Motor neuron (in vitro differentiated cells): ENCODE measurements around the gene CCDC198. TPM values are rescaled to one million over a fixed set of nuclear protein-coding genes. Genes with fewer than 3 reads are reported as not detected.

Experiments used
- ATAC-seq, 8 experiments: fragments of 200-7000 bp; cut with Tn5 transposase; replicated peaks in 6 of 8; 2 replicates each; pipeline ENCODE4 v1.8.0; 2021; ENCODE audit warnings: mild to moderate bottlenecking in 8 of 8, moderate library complexity in 8 of 8
- H3K27ac ChIP-seq, 2 donors: fragments of 250-450 bp; sonication (Bioruptor Pico); 2 replicates each; pipeline ENCODE4 v1.9.0; 2021; ENCODE audit warnings: antibody characterized with exemption in 2 of 2, mild to moderate bottlenecking in 2 of 2, moderate library complexity in 1 of 2
- H3K4me1 ChIP-seq, 2 donors: fragments of 250-450 bp; sonication (Bioruptor Pico); replicated peaks in 1 of 2; 2 replicates each; pipeline ENCODE4 v1.6.1; 2021; ENCODE audit warnings: antibody characterized with exemption in 2 of 2, mild to moderate bottlenecking in 2 of 2, moderate library complexity in 1 of 2
- H3K4me3 ChIP-seq, 5 donors: fragments of 250-450 bp; sonication (Bioruptor Pico); 2 replicates each; pipeline ENCODE4 v1.9.0; 2021; ENCODE audit warnings: antibody characterized with exemption in 5 of 5, mild to moderate bottlenecking in 5 of 5, moderate library complexity in 4 of 5
- WGBS, 10 experiments: fragments of 450-650 bp; shearing (Covaris generic); methylation state at CpG; one replicate each; pipeline ENCODE4 v1.0.0; 2022; 5-methylcytosine and 5-hydroxymethylcytosine counted together
- in situ Hi-C, 9 experiments: fragments of 400-800 bp; cut with MboI; loops; one replicate each; pipeline ENCODE4 v1.15.0; 2021; ENCODE audit warnings: low sequenced_read_pairs in 9 of 9, low pct_unique_long_range_greater_than_20kb in 2 of 9; ENCODE audit not compliant: unreplicated experiment in 9 of 9
- total RNA-seq, 8 experiments: library from RNA; unstranded; fragments of 300-600 nt; gene quantifications; 2 replicates each; pipeline versions ENCODE4 v1.2.3 to v1.2.4, GENCODE V29; 2022

The CCDC198 gene
- total RNA-seq, 8 experiments from 2014 or later = 0.05 to 4.3 (median 0.36) TPM; not detected in 1

DNA sequence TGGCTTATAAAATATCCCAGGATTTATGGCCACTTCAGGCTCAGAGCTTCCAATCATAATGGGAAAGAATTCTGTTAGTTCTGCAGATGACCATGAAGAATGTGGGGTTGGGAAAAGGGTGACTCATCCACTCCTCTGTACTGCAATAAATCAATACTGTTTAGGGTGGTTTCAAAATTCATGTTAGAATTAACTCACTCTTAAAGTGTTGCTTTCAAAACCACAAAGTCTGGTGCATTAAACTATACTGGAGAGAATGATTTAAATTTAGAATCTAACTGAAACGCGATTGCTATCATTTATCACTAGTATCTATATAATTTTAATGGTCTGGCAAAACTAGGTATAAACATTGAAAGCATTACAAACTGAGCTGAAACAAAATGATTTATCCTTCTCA lies 798 bp downstream of the CCDC198 start:
- no peak overlapping the region for H3K4me3 ChIP-seq
- in situ Hi-C loops = loop anchor here in 4 of 9 experiments (25.0 kb wide), 1 partner anchor 569 kb away; no protein-coding TSS in a partner anchor
- peak in 7 of 8 experiments; percentile 81 to 96 (median 91) for ATAC-seq
- H3K27ac ChIP-seq = no peak overlapping the region
- peaks cover 31% of the 10 kb centered on the region in 2 donors for H3K4me1 ChIP-seq
- WGBS, 10 experiments = 0 to 71% (median 58%) methylated on average over 2 of the region's 2 CpGs; no CpG with 5 or more reads in 1 of the 10 experiments

DNA sequence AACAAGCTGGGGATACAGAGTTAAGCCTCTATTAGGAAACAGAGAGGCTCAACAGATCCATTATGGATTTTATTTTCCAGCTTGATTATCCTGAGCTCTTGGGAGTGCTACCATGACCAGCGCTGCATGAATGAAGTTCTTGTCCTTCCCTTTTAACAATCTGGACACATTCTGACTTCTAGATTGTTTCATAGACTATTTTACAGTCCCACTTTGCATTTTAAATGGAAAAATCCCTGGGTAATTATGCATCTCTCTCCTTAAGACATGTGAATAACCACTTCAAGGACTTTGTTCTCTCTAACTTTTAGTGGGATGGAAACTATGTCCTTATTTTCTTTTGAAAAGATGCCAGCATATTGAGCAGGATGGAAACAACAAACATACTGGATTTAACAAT lies 2.0 kb downstream of the CCDC198 start:
- Histone ChIP-seq H3K4me3 (no peak overlapping the region), H3K4me1 (peaks cover 26 to 30% of the 10 kb centered on the region in 2 donors), H3K27ac (no peak overlapping the region)
- peak in 3 of 8 experiments; percentile 41 to 58 (median 52) for ATAC-seq
- WGBS, 10 experiments = 0 to 100% (median 38%) methylated on average over 1 of the region's 1 CpG; no CpG with 5 or more reads in 4 of the 10 experiments
- in situ Hi-C loops = loop anchor here in 4 of 9 experiments (25.0 kb wide), 1 partner anchor 571 kb away; no protein-coding TSS in a partner anchor

DNA sequence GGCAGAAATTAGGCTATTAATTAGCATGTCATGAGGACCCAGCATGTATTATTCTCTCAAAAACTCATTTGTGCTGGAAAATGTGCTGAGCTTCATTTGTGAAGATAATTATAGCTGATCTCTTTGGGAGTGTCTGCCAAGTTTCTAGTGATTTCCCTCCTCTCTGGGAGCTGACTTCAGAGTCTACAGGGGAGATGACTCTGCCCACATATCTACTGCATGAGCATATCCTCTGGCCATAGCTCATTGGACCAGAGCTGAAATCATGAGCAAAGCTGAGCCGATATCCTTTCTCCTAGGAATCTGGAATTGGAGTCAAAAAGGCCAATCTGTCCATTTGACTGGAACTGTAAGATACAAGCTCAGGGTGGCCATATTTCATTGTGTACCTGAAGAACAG lies 5.9 kb downstream of the CCDC198 start:
- no peak overlapping the region for H3K27ac ChIP-seq
- peak in 2 of 8 experiments; percentile 14 to 18 for ATAC-seq
- 0 to 100% (median 100%) methylated on average over 1 of the region's 1 CpG; no CpG with 5 or more reads in 5 of the 10 experiments for WGBS, 10 experiments
- in situ Hi-C loops = loop anchor here in 5 of 9 experiments (10.0 to 25.0 kb wide), 2 partner anchors 575 to 577 kb away; no protein-coding TSS in a partner anchor
- no peak overlapping the region for H3K4me3 ChIP-seq
- peaks cover 21 to 29% of the 10 kb centered on the region in 2 donors for H3K4me1 ChIP-seq

DNA sequence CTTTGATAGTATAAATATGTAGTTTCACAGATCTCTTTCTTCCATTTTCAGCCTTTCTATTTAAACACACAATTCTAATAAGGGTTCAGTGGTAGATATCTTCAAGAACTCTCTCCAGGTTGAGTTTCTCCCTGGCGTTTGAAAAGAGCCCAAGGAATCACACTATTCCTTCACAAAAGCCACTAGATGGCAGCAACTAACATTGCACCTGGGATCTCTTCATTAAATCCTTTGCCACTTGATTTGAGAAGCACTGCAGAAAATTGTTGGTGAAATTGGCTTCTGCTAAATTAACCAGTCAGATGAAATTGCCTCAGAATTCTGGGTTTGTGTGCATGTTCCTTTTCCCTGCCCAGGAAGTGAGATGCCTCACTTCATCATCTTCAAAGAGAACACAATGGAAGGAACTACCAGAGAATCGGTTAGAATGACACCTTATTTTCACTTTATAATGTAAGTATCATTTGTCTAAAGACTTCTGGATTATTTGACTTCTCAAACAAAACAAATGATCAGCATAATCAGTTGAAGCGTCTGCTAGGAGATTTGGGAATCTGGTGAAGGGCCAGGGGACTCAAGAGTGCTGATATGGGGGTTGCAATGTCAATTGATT lies 6.8 kb downstream of the CCDC198 start:
- in situ Hi-C loops = loop anchor here in 5 of 9 experiments (10.0 to 25.0 kb wide), 2 partner anchors 575 to 578 kb away; no protein-coding TSS in a partner anchor
- no peak overlapping the region for H3K27ac ChIP-seq
- ATAC-seq = peak; percentile 32 to 67 (median 60)
- H3K4me3 ChIP-seq = no peak overlapping the region
- WGBS, 10 experiments = 17 to 83% (median 34%) methylated on average over 1 to 3 of the region's 3 CpGs; no CpG with 5 or more reads in 2 of the 10 experiments
- H3K4me1 ChIP-seq = peaks cover 18 to 24% of the 10 kb centered on the region in 2 donors

DNA sequence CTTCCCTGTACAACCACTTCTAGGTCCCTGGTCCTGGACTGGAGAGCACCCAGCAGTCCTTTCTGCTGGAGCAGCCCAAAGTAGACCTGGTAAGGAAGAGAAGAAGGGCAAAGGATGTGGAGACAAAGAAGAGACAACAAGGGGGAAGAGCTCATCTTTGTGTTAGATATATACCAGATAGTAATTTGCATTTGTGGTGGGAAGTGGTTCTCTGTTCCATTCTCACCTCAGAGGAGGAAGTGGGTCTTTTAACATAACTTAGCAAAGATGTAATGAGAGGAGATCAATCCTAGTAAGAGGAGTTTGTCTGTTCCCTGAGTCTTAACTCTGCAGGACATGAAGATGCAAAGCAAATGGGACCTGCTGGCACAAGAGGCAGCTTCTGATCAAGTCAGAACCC lies 8.0 kb downstream of the CCDC198 start:
- no peak overlapping the region for H3K27ac ChIP-seq
- in situ Hi-C loops = loop anchor here in 5 of 9 experiments (10.0 to 25.0 kb wide), 2 partner anchors 577 to 579 kb away; no protein-coding TSS in a partner anchor

DNA sequence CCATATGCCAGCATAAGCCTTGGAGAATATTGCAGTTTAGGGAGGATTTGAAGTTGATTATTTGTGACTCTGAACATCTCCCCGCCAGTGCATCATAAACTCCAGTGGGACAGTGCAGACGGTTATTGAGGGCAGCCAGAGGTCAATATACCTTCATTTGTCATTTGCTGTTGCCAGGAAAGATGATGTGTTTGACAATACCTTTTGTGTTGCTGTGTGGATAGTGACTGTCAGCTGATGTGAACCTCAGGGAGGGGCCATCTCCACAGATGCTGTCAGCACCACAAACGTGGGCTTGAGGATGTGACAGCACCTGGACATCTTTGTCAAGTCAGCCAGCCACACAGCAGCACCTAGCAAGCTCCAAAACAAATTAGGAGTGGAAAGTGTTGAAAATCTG lies 11.5 kb downstream of the CCDC198 start:
- no peak overlapping the region for H3K4me3 ChIP-seq
- H3K27ac ChIP-seq = no peak overlapping the region
- WGBS, 10 experiments = 0 to 100% (median 27%) methylated on average over 1 to 3 of the region's 3 CpGs; no CpG with 5 or more reads in 6 of the 10 experiments
- H3K4me1 ChIP-seq = peaks cover 18 to 33% of the 10 kb centered on the region in 2 donors
- peak in 4 of 8 experiments; percentile 13 to 63 (median 60) for ATAC-seq
- in situ Hi-C loops = loop anchor here in 5 of 9 experiments (10.0 to 25.0 kb wide), 2 partner anchors 580 to 583 kb away; no protein-coding TSS in a partner anchor

More for the DNA sequence above, 8.0 kb downstream of the CCDC198 start:
- ATAC-seq = no peak
- H3K4me1 ChIP-seq = peaks cover 18 to 22% of the 10 kb centered on the region in 2 donors
- no peak overlapping the region for H3K4me3 ChIP-seq

DNA sequence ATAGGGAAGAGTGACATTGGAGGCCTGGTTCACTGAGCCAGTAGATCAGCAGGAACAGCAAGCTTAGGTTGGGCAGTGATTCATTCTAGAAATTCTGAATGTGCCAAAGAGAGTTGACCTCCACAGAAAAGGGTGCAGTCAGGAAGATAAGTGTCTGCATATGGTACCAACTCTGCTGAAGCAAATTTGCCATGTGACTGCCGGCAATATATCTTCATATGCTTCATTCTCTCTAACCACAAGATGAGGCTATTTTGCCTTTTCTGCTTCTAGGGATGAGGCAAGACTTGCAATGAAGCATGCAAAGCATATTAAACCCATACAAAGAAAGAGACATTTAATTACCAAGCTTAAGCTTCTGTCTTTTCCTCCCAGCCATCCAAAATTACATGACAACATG lies 13.6 kb downstream of the CCDC198 start:
- H3K4me3 ChIP-seq = no peak overlapping the region
- ATAC-seq = peak in 7 of 8 experiments; percentile 57 to 93 (median 84)
- 0 to 100% (median 80%) methylated on average over 1 of the region's 1 CpG; no CpG with 5 or more reads in 5 of the 10 experiments for WGBS, 10 experiments
- peaks cover 15 to 30% of the 10 kb centered on the region in 2 donors for H3K4me1 ChIP-seq
- in situ Hi-C loops = loop anchor here in 5 of 9 experiments (10.0 to 25.0 kb wide), 2 partner anchors 582 to 585 kb away; no protein-coding TSS in a partner anchor
- H3K27ac ChIP-seq = no peak overlapping the region

DNA sequence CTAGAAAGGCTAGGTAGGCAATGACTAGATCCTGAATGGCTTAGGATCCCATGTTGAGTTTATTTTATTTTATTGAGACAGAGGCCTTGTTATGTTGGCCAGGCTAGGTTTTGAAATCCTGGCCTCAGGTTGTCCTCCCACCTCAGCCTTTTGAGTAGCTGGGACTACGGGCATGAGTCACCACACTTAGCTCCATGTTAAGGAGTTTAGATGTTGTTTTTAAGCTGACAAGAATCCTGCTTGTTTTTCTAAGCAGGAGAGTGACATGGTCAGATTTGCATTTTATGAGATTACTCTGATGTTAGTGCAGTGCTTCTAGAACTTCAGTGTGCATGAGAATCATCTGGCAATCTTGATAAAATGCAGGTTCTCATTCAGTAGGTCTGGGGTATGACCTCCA lies 14.5 kb downstream of the CCDC198 start:
- in situ Hi-C loops = loop anchor here in 4 of 9 experiments (25.0 kb wide), 1 partner anchor 583 kb away; no protein-coding TSS in a partner anchor
- no peak overlapping the region for H3K27ac ChIP-seq
- no peak overlapping the region for H3K4me3 ChIP-seq
- 0 to 57% (median 53%) methylated on average over 1 of the region's 1 CpG; no CpG with 5 or more reads in 6 of the 10 experiments for WGBS, 10 experiments
- peaks cover 6 to 22% of the 10 kb centered on the region in 2 donors for H3K4me1 ChIP-seq
- ATAC-seq = no peak

DNA sequence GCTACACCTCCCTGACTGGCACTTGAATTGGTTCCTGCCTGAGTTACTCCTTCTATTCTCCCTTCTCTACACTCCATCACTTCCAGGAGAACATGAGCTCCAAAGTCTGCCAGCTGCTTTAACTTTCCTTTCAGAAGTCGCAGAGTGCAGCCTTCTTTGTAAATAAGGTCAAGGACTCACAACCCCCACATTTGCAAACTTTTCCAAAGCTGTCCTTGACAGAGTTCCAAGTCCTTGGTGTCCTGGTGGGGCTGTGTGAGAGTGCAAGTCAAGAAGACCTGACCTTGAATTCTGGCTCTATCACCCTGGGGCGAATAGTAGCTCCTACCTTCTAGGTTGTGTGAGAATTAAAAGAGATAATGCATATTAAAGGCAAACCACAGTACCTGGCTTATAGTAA lies 15.6 kb downstream of the CCDC198 start:
- ATAC-seq = no peak
- Histone ChIP-seq H3K4me1 (peaks cover 6 to 21% of the 10 kb centered on the region in 2 donors), H3K27ac (no peak overlapping the region), H3K4me3 (no peak overlapping the region)
- 0 to 83% (median 60%) methylated on average over 1 to 2 of the region's 2 CpGs; no CpG with 5 or more reads in 5 of the 10 experiments for WGBS, 10 experiments
- in situ Hi-C loops = loop anchor here in 4 of 9 experiments (25.0 kb wide), 1 partner anchor 584 kb away; no protein-coding TSS in a partner anchor

DNA sequence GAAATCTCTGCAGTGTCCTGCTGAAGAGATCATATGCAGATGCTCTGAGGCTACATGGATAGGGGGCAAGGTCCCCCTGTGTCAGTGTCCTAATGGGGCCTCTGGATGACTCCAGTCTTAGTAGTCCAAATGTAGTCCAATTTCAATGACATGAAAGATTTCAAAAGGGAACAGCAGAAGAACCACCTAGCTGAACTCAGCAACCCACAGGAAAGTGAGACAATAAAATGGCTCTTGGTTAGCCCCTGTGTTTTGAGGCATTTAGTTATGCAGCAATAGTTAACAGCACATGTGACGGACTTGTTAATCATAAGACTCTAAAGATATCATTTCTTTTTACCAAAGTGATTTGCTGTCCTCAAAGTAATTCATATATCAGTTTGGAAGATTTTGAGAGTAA lies 22.7 kb downstream of the CCDC198 start:
- Histone ChIP-seq H3K27ac (no peak overlapping the region), H3K4me1 (no peaks in the 10 kb centered on the region), H3K4me3 (no peak overlapping the region)
- no peak for ATAC-seq
- 40 to 100% (median 100%) methylated on average over 1 of the region's 1 CpG; no CpG with 5 or more reads in 3 of the 10 experiments for WGBS, 10 experiments
- in situ Hi-C loops = no loop called here

DNA sequence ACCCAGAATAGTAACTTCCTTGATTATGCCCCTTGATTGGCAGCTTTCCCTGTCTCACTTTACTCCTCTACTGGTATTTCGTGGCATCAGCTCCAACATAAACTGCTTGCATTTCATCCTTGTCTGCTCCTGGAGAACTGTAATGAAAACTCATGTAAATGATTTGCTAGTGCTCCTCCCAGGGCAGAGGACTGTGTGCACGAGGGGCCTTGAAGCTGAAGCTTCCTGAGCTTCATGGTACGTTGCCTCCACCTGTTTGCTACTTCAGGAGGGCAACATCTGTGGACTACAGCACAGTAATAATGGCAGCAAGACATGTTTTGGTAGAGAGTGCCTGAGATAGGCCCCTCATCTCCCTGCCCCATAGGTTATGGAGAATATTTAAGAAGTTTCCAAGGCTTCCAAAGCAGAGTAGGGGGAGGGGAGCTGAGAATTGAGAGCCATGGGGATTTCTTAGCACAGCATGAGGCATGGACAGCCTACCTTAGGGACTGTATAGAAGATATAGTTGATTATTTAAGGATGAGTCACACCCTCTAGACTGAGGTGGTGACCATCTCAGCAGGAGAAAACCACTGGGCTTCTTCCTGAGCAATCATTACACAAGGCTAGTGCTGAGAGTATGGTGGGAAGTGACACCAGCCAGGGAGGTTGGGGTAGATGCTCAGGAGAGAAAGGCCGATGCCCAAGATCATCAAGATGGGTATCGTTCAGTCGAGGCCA lies 29.5 kb downstream of the CCDC198 start:
- in situ Hi-C loops = no loop called here
- H3K4me3 ChIP-seq = no peak overlapping the region
- no peak for ATAC-seq
- no peaks in the 10 kb centered on the region for H3K4me1 ChIP-seq
- WGBS, 10 experiments = 0 to 100% (median 64%) methylated on average over 1 to 4 of the region's 6 CpGs; no CpG with 5 or more reads in 1 of the 10 experiments
- no peak overlapping the region for H3K27ac ChIP-seq

DNA sequence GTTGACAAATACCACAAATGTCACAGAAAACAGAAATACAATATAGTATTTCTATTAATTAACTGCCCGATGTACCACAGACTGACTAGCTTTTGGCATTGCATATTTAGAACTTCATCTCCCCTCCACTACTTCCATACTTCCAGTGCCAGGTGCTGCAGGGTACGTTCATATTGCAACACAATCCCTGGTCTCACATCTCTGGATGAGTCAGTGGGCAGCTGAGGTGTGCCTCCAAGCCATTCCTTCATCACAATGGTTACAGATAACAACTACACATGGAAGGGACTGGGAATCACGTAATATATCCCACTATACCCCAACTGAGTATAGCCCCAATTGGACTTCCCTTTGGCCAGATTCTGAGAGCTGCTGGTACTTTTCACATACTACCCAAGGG lies 31.1 kb downstream of the CCDC198 start:
- Histone ChIP-seq H3K27ac (no peak overlapping the region), H3K4me3 (no peak overlapping the region), H3K4me1 (no peaks in the 10 kb centered on the region)
- in situ Hi-C loops = no loop called here
- no peak for ATAC-seq
- WGBS, 10 experiments = 30 to 100% (median 88%) methylated on average over 1 to 2 of the region's 3 CpGs
